ENCODE measurements around the gene ENTHD1. TPM values are rescaled to one million over a fixed set of nuclear protein-coding genes. Genes with fewer than 3 reads are reported as not detected.

Gene ENTHD1
- total and polyA plus RNA-seq, 2 of the 4 experiments (the other 2 are of a cell fraction) = not detected

DNA sequence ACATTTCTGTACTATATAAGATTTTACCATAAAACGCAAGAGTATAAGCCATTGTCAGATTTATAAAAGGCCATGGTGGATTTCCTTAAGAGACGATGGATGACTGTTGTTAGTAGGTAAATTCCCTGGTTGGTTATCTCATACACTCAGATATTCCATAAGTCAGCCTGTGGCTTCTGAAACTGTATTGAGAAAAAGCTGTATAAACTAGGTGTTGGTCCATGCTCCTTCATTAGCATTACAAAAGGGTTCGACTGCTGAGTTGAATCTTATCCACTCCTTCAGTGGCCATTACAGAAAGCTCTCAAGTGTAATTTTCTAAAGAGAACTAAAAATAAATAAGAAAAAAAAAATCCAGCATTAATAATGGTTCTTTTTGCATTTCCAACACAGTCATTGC, 12.6 kb upstream of the ENTHD1 start:
- no peak overlapping the region for H3K56ac ChIP-seq (ENCODE audit: extremely low read depth, insufficient read depth, low read length)
- H4K5ac ChIP-seq (ENCODE audit: low read depth, low read length) = no peak overlapping the region
- intact Hi-C loops (cut with micrococcal nuclease) (no loop called here), dilution Hi-C loops (cut with HindIII; ENCODE audit: low sequenced_read_pairs, unreplicated experiment) (no loop called here), in situ Hi-C loops (cut with MboI; ENCODE audit: low sequenced_read_pairs) (no loop called here)
- H3K4me3 ChIP-seq (ENCODE audit: insufficient read depth, low read depth, low read length) = no peak overlapping the region
- BruUV-seq (replicated peaks) = no TSS peak
- no peak overlapping the region for H4K8ac ChIP-seq (ENCODE audit: low read depth in 2 of 2, low read length in 2 of 2)
- WGBS, 2 experiments (ENCODE audit: extremely low coverage in 2 of 2, insufficient read length in 1 of 2) = no CpG with 5 or more reads among the region's 3 CpGs
- no peaks in the 10 kb centered on the region for H3K9me3 ChIP-seq (ENCODE audit: control insufficient read depth, insufficient read depth, low read length)
- peaks cover 38% of the 10 kb centered on the region for H3K27me3 ChIP-seq (ENCODE audit: control insufficient read depth, insufficient read depth, low read length)
- no peak overlapping the region for H3K23ac ChIP-seq (ENCODE audit: low read depth, low read length)
- H3K14ac ChIP-seq (replicated peaks; ENCODE audit: low read depth, low read length) = no peak overlapping the region
- no peak overlapping the region for H3K9ac ChIP-seq (ENCODE audit: low read depth, low read length)
- POLR2A ChIA-PET (ENCODE audit: unreplicated experiment) = no interaction called here
- H3K4me1 ChIP-seq (ENCODE audit: control insufficient read depth, insufficient read depth, low read length) = no peaks in the 10 kb centered on the region
- H4K20me1 ChIP-seq (ENCODE audit: insufficient read depth, low read length) = no peaks in the 10 kb centered on the region
- H2AK5ac ChIP-seq (ENCODE audit: low read depth, low read length) = no peak overlapping the region
- no peak overlapping the region for H3K4ac ChIP-seq (ENCODE audit: low read depth, low read length)
- CTCF ChIA-PET = no interaction called here
- ATAC-seq (ENCODE audit: low read depth) (no peak), DNase-seq (no peak)
- H2AK9ac ChIP-seq (replicated peaks; ENCODE audit: low read depth, low read length, poor library complexity) = no peak overlapping the region
- H2BK20ac ChIP-seq (ENCODE audit: low read depth, low read length) = no peak overlapping the region
- H2BK5ac ChIP-seq (ENCODE audit: low read depth, low read length, poor library complexity, severe bottlenecking) = no peak overlapping the region
- no peak overlapping the region for H3K18ac ChIP-seq (ENCODE audit: low read depth, low read length)
- TF ChIP-seq RCOR1 (IDR thresholded peaks at IDR 0.05; ENCODE audit: insufficient replicate concordance, low read length) = no peak
- no peak overlapping the region for H3K4me2 ChIP-seq (ENCODE audit: low read depth, low read length)
- no peaks in the 10 kb centered on the region for H3K36me3 ChIP-seq (ENCODE audit: control insufficient read depth, insufficient read depth, low read length)
- H3K9me1 ChIP-seq (ENCODE audit: insufficient read depth, low read length) = no peaks in the 10 kb centered on the region
- no peak overlapping the region for H4K91ac ChIP-seq (ENCODE audit: insufficient read depth, low read depth, low read length)
- no peak overlapping the region for H2AFZ ChIP-seq (replicated peaks; ENCODE audit: low read length, poor library complexity)
- H2BK120ac ChIP-seq (ENCODE audit: low read depth, low read length) = no peak overlapping the region
- no peak overlapping the region for H2BK15ac ChIP-seq (ENCODE audit: low read depth, low read length)
- H3K79me1 ChIP-seq (ENCODE audit: low read depth in 1 of 2, low read length in 2 of 2) = no peaks in the 10 kb centered on the region
- H3K27ac ChIP-seq (ENCODE audit: insufficient read depth, low read length) = no peak overlapping the region
